UCSD-AML1 (cell line): ENCODE results near the gene ADCK2.
A peak's percentile ranks its signal among the peaks of the same experiment; 100 is the strongest.
"Not testable (repeated sequence)": the region's sequence is repeated elsewhere in the genome, so short reads cannot be mapped to it uniquely, and the experiment has no call there.

Experiments used
- DNase-seq: peaks from one replicate; lab custom pipeline; 2025; ENCODE audit not compliant: unreplicated experiment; lab: John Stamatoyannopoulos, UW

Gene ADCK2

GRCh38 chr7:140645166-140645900 is 27.4 kb upstream of the ADCK2 start:
- no peak for DNase-seq

- peak; percentile 10 for DNase-seq
Measured at GRCh38 chr7:140646931-140647647, 25.7 kb upstream of the ADCK2 start.

GRCh38 chr7:140649556-140650205 is 23.1 kb upstream of the ADCK2 start:
- no peak for DNase-seq

GRCh38 chr7:140650367-140650766 is 22.4 kb upstream of the ADCK2 start:
- DNase-seq = no peak

GRCh38 chr7:140653319-140654108 is 19.2 kb upstream of the ADCK2 start:
- DNase-seq = peak; percentile 13

GRCh38 chr7:140654109-140654387 is 18.7 kb upstream of the ADCK2 start:
- no peak for DNase-seq

GRCh38 chr7:140654661-140655060 is 18.1 kb upstream of the ADCK2 start:
- DNase-seq = no peak

- DNase-seq = no peak
Measured at GRCh38 chr7:140655511-140656408, 17.0 kb upstream of the ADCK2 start.

GRCh38 chr7:140656548-140657515 is 15.9 kb upstream of the ADCK2 start:
- DNase-seq = peak; percentile 22

- DNase-seq = no peak
Measured at GRCh38 chr7:140657891-140658290, 14.9 kb upstream of the ADCK2 start.

- DNase-seq = no peak
Measured at GRCh38 chr7:140659856-140660255, 12.9 kb upstream of the ADCK2 start.

GRCh38 chr7:140661124-140661523 is 11.6 kb upstream of the ADCK2 start:
- DNase-seq = no peak

- DNase-seq = not testable (repeated sequence)
Measured at GRCh38 chr7:140662938-140663337, 9.8 kb upstream of the ADCK2 start.

- no peak for DNase-seq
Measured at GRCh38 chr7:140667476-140667875, 5.3 kb upstream of the ADCK2 start.

GRCh38 chr7:140668641-140669040 is 4.1 kb upstream of the ADCK2 start:
- DNase-seq = no peak

GRCh38 chr7:140669352-140669751 is 3.4 kb upstream of the ADCK2 start:
- no peak for DNase-seq

- not testable (repeated sequence) for DNase-seq
Measured at GRCh38 chr7:140669862-140670261, 2.9 kb upstream of the ADCK2 start.

GRCh38 chr7:140670343-140670935 is 2.3 kb upstream of the ADCK2 start:
- DNase-seq = no peak

GRCh38 chr7:140671966-140672365 is 779 bp upstream of the ADCK2 start:
- no peak for DNase-seq
